ENCODE measurements around the gene CASZ1. TPM values are rescaled to one million over a fixed set of nuclear protein-coding genes. Genes with fewer than 3 reads are reported as not detected.

CASZ1 gene
- polyA plus RNA-seq, 1 experiment = 0.64 TPM

GRCh38 chr1:10813799-10814198 is 17.4 kb upstream of the CASZ1 start:
- peaks cover 28% of the 10 kb centered on the region for H3K27me3 ChIP-seq (ENCODE audit: control insufficient read depth, insufficient read depth, low read length)

GRCh38 chr1:10812387-10812915 is 16.0 kb upstream of the CASZ1 start:
- peaks cover 33% of the 10 kb centered on the region for H3K27me3 ChIP-seq (ENCODE audit: control insufficient read depth, insufficient read depth, low read length)

More at GRCh38 chr1:10813799-10814198, 17.4 kb upstream of the CASZ1 start:
- Histone ChIP-seq H3K36me3 (ENCODE audit: control insufficient read depth, insufficient read depth, low read length) (no peaks in the 10 kb centered on the region), H3K4me3 (ENCODE audit: low read depth, low read length) (no peak overlapping the region)
- TF ChIP-seq CTCF (IDR thresholded peaks at IDR 0.05; ENCODE audit: insufficient read depth, low read depth, low read length) = no peak
- no peak for DNase-seq (ENCODE audit: low read depth)
- ChIA-PET CTCF (no interaction called here), POLR2A (no interaction called here)

GRCh38 chr1:10808441-10808840 is 12.0 kb upstream of the CASZ1 start:
- H3K4me3 ChIP-seq (ENCODE audit: low read depth, low read length) = no peak overlapping the region
- DNase-seq (ENCODE audit: low read depth) = no peak
- ChIA-PET CTCF (no interaction called here), POLR2A (no interaction called here)
- H3K36me3 ChIP-seq (ENCODE audit: control insufficient read depth, insufficient read depth, low read length) = no peaks in the 10 kb centered on the region
- no peak for TF ChIP-seq CTCF (IDR thresholded peaks at IDR 0.05; ENCODE audit: insufficient read depth, low read depth, low read length)
- peaks cover 35% of the 10 kb centered on the region for H3K27me3 ChIP-seq (ENCODE audit: control insufficient read depth, insufficient read depth, low read length)

More at GRCh38 chr1:10812387-10812915, 16.0 kb upstream of the CASZ1 start:
- no peak for TF ChIP-seq CTCF (IDR thresholded peaks at IDR 0.05; ENCODE audit: insufficient read depth, low read depth, low read length)
- Histone ChIP-seq H3K36me3 (ENCODE audit: control insufficient read depth, insufficient read depth, low read length) (no peaks in the 10 kb centered on the region), H3K4me3 (ENCODE audit: low read depth, low read length) (no peak overlapping the region)
- ChIA-PET CTCF (no interaction called here), POLR2A (no interaction called here)
- no peak for DNase-seq (ENCODE audit: low read depth)

- Histone ChIP-seq H3K36me3 (ENCODE audit: control insufficient read depth, insufficient read depth, low read length) (no peaks in the 10 kb centered on the region), H3K27me3 (ENCODE audit: control insufficient read depth, insufficient read depth, low read length) (peaks cover 36% of the 10 kb centered on the region), H3K4me3 (ENCODE audit: low read depth, low read length) (no peak overlapping the region)
- no peak for TF ChIP-seq CTCF (IDR thresholded peaks at IDR 0.05; ENCODE audit: insufficient read depth, low read depth, low read length)
- DNase-seq (ENCODE audit: low read depth) = no peak
- POLR2A ChIA-PET = no interaction called here
- CTCF ChIA-PET = interaction anchor here (1.3 kb wide), 1 partner anchor 299 kb away, joined by 3 read pairs; no protein-coding TSS in a partner anchor
These were observed 10.5 kb upstream of the CASZ1 start for GRCh38 chr1:10806966-10807365.

GRCh38 chr1:10803971-10804820 is 7.8 kb upstream of the CASZ1 start:
- Histone ChIP-seq H3K36me3 (ENCODE audit: control insufficient read depth, insufficient read depth, low read length) (no peaks in the 10 kb centered on the region), H3K27me3 (ENCODE audit: control insufficient read depth, insufficient read depth, low read length) (peaks cover 25% of the 10 kb centered on the region), H3K4me3 (ENCODE audit: low read depth, low read length) (no peak overlapping the region)
- DNase-seq (ENCODE audit: low read depth) = no peak
- CTCF ChIA-PET = no interaction called here
- no peak for TF ChIP-seq CTCF (IDR thresholded peaks at IDR 0.05; ENCODE audit: insufficient read depth, low read depth, low read length)
- POLR2A ChIA-PET = no interaction called here
